SK-MEL-5 (cell line): Measurements from ENCODE around the gene NANOS2. TPM values are rescaled to one million over a fixed set of nuclear protein-coding genes. Genes with fewer than 3 reads are reported as not detected.

Source experiments
- DNase-seq: peaks from one replicate; pipeline ENCODE4 v3.0.0-alpha.2; 2016; ENCODE audit warnings: low read depth, low spot score
- in situ Hi-C: cut with HindIII; loops from 2 replicates; pipeline ENCODE4 v1.10.0; 2016; ENCODE audit warnings: low sequenced_read_pairs, high pct_unique_total_duplicates, low pct_unique_long_range_greater_than_20kb
- total RNA-seq: library from RNA; depleted of rRNA; stranded (reverse); fragments of >200 nt; shearing (Covaris generic); gene quantifications from 2 replicates; pipeline ENCODE4 v1.2.3, GENCODE V29; 2014

The NANOS2 gene
- total RNA-seq, 1 experiment from 2014 or later: not detected

DNA sequence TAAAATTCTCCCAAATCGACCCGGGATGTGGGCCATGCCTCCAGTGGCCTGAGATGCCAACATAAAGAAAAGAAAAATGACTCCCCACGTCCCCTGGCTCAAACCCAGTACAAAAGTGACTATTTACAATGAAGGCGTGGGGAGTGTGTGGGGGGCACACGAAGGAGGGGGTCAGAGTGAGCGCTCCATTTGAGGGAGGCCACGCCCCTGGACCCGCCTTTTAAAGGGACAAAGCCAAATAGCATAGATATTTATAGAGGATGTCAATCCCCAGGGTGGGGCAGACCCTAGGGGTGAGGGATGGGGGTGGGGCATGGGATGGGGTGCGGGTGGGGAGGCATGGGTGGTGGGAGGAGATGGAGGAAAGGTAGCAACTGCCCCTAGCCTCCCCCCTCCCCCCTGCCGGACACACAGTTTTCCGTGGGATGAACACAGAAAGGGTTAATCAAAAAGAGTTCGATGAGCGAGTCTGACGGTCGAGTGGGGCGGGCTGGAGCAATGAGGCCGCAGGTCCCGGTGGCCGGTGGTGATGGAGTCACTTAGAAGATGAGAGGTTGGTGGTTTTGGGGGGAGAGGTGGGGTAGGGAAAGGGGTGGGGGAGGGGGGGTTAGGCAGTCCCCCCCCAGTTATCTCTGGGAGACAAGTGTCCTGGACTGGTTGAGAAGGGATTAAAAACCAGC lies 20.1 kb upstream of the NANOS2 start:
- DNase-seq: no peak
- in situ Hi-C loops: no loop called here

DNA sequence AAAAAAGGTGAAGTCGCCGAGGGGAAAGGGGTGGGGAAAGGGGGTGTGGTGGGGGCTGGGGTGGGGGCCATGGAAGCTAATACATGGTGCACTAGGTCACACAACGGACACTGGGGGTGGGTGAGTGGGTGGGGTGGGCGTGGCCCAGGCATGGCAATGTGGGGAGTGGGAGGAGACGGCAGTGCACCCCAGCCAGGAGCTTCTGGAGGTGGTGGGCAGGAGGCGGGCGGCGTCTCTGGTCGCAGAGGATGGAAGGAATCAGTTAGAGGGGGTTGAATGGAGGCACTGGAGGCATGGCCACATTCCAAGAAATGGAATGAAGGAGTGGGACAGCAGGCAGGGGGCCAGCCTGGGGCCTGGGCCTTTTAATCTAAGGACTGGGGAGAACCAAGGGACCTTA lies 19.2 kb upstream of the NANOS2 start:
- DNase-seq: no peak
- in situ Hi-C loops: no loop called here

DNA sequence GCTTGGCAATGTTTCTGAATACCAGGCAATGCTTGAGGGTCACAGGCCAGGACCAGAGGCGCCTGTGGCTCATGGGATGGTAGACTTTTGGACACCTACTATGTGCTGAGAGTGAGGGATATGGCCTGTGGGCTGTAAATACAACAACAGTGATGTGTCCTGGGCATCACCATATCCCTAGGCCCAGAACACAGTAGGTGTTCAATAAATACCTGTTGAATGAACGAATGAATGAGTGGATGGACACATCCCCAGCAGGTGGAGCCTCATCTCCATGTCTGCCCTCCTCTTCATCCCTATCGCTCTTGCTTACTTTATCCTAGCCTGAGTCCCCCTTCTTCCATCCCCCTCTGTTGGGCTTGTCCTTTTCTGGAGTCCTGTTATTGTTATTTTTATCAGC lies 16.5 kb upstream of the NANOS2 start:
- no peak for DNase-seq
- in situ Hi-C loops: no loop called here

DNA sequence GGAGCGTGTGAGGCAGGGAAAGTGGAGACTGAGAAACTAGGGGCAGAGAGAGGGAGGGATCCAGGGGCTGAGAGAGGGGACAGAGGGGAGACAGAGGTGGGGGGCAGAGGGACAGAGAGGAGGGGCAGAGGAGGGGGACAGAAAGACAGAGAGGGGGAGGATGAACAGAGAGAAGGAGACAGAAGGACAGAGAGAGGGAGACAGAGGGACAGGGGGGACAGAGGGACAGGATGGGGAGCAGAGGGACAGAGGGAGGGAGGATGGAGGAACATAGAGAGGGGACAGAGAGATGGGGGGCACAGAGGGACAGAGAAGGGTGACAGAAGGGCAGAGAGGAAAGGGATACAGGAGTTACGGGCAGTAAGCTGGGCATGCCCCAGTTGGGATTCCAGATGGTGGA lies 14.7 kb upstream of the NANOS2 start:
- in situ Hi-C loops: no loop called here
- DNase-seq: no peak

DNA sequence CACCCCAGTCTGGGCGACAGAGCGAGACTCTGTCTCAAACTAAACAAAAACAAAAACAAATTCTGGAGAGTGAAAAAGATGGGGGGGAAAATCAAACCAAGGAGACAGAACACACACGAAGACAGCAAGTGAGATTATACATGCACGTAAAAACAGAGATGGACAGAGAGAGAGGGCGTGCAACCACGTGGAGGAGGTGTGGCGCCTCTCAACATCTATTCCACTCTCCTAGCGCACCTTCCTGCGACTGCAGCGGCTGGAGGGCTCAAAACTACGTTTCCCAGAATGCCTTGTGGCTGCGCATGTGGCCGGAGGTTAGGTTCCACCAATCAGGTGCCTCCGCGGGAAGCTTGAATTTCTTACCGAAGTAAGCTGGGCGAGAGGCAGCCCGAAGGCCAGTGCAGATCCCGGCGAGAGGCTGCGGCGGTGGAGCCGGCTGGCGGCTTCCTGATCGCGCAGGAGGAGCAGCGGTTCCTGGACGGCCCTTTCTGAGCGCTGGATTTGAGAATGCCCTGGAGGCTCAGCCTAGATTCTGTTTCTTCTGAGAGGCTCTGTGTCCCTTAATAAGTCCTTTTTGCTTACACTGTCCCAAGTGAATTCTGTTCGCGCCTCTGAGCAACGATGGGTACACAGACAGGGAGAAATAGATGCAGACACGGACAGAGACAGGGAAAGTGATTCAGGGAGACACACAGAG lies 13.1 kb upstream of the NANOS2 start:
- DNase-seq: peak; percentile 96
- in situ Hi-C loops: no loop called here

DNA sequence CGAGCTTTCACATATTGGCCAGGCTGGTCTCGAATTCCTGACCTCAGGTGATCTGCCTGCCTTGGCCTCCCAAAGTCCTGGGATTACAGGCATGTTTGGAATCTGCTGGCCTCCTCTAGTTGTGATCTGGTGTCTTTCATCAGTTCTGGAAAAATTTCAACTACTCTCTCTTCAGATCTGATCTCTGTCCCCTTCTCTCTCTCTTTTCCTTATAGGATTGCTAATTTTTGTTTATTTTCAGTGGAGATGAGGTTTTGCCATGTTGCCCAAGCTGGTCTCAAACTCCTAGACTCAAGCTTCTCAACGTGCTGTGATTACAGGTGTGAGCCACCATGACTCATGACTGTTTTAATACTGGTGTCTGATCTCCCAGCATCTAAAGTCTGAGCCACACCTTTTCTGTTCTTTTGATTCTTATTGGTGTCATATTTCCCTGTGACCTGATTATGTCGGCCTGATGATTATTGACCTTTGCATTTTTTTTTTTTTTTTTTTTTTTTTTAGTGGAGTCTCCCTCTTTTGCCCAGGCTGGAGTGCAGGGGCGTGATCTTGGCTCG lies 10.4 kb upstream of the NANOS2 start:
- in situ Hi-C loops: no loop called here
- DNase-seq: no peak

DNA sequence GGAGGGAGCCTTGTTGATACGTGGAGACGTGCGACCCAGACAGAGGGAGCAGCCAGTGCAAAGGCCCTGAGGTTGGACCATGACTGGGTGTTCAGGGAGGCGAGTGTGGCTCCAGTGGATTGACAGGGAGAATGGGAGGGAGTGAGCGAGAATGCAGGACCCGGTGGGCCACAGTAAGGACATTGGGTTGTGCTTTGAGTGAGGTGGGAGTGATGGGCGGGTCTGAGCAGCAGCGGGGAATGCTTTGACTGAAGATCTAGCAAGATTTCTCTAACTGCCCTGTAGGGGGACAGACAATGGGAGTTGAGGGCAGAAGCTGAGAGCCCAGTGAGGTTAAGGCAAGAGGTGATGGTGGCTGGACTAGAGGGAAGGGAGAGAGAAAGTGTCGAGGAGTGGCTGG lies 7.7 kb upstream of the NANOS2 start:
- DNase-seq: peak; percentile 67
- in situ Hi-C loops: no loop called here

DNA sequence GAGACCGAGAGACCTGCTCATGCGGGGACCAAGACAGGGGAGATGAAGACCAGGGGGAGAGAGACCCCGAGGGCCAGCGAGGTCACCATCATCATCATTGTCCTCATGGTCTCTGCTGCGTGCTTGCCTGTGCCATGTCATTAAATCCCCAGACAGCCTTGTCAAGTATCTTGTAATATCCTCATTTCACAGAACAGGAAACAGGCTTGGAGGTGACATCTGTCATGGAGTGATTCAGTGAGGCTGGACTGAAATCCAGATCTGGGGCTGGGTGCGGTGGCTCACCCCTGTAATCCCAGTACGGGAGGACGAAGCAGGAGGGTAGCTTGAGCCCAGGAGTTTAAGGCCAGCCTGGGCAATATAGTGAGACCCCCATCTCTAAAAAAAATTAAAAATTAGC lies 5.9 kb upstream of the NANOS2 start:
- DNase-seq: no peak
- in situ Hi-C loops: no loop called here

DNA sequence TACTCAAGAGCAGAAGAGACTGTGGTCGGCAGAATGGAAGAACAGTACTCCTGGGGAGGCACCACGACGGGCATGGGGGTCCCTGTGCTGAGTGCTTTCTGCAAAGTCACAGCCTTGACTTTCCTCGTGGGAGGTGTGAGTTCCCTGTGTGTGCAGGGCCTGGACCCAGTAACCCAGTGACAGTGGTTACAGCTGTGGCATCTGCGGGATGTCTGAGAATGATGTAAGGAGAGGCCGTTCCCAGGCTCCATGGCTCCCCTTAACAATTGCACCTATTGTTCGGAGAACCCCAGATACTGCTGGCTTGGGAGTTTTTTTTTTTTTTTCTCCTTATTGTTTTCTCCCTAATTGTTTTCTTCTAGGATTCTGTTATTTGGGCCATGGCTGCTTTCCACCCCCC lies 5.1 kb upstream of the NANOS2 start:
- in situ Hi-C loops: no loop called here

DNA sequence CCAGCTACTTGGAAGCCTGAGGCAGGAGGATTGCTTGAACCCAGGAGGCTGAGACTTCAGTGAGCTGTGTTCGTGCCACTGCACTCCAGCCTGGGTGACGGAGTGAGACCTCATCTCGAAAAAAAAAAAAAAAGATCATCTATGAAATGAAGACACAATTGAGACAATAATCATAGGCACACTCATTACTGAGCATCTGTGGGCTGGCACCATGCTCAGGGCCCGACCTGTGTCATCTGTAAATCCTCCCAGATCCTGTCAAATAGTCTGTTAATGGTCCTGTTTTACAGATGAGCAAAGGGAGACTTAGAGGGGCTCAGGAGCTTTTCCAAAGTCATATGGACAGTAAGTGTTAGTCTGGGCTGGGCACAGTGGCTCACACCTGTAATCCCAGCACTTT lies 4.1 kb upstream of the NANOS2 start:
- in situ Hi-C loops: no loop called here
- no peak for DNase-seq

More for the DNA sequence above, 5.1 kb upstream of the NANOS2 start:
- DNase-seq: peak; percentile 65

DNA sequence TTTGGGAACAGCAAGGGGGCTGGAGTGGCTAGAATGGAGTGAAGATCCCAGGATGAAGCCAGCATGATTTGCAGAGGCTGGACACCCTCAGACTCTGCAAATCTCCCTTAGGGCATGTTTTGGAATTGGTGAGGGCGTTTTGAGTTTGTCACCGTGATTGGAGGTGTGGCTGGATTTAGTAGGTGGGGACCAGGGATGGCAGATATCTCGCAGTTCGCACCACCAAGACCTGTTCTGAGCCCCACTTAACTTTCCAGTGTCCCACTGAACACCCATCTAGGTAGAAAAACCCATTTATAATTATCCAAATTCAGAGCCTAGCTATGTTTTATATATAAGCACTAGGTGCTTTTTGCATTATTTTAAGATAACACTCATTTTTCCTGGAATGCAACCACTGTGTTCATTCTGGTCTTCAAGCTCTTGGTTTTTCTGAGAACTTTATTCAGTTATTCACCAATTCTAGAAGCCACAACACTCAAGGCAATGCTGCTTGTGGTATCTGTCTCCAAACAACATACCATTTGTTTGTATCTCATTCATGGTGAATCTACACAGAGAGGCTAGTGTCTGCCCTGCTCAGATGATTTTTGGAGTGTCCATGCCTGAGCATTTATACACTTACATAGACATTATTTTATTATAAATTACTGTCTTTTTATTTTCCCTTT lies 3.0 kb upstream of the NANOS2 start:
- DNase-seq: peak; percentile 93
- in situ Hi-C loops: no loop called here

DNA sequence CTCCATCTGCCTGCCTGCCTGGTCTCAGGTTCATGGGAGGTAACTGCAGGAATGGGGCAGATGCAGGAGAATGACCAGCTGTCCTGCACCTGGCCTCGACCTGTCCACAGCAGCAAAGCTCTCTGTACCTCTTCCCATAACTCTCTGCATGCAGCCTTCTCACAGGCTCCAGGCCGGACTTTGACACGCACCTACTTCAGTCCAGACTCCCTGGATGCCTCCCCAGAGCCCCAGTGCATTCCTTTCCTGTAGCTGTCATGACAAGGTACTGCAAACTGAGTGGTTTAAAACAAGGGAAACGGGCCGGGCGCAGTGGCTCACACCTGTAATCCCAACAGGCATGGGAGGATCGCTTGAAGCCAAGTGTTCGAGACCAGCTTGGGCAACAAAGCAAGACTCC lies 3.3 kb downstream of the NANOS2 start:
- in situ Hi-C loops: no loop called here

DNA sequence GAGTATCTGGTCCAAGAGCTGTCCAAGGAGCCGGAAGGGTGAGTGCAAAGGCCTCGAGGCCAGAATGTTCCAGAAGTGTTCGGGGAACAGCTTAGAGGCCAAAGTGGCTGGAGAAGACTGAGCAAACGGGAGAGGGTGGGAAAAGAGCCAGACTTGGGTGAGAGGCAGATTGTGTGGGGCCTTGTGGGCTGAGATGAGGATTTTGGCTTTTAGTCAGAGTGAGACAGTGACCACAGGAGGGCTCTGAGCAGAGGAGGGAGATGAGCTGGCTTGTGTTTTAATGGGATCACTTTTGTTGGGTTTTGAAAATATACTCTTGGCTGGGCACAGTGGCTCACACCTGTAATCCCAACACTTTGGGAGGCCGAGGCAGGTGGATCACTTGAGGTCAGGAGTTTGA lies 5.6 kb downstream of the NANOS2 start:
- in situ Hi-C loops: no loop called here
- no peak for DNase-seq

More for the DNA sequence above, 3.3 kb downstream of the NANOS2 start:
- DNase-seq: no peak

DNA sequence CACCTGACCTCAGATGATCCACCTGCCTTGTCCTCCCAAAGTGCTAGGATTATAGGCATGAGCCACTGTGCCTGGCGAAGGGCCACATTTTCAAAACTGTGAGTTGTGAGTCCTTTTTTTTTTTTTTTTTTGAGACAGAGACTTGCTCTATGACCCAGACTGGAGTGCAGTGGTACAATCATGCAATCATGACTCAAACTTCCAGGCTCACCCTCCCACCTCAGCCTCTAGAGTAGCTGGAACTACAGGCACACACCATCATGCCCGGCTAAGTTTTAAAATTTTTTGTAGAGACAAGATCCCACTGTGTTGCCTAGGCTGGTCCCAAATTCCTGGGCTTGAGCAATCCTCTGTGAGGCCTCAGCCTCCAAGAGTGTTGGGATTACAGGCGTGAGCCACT lies 8.4 kb downstream of the NANOS2 start:
- in situ Hi-C loops: no loop called here
- DNase-seq: no peak

DNA sequence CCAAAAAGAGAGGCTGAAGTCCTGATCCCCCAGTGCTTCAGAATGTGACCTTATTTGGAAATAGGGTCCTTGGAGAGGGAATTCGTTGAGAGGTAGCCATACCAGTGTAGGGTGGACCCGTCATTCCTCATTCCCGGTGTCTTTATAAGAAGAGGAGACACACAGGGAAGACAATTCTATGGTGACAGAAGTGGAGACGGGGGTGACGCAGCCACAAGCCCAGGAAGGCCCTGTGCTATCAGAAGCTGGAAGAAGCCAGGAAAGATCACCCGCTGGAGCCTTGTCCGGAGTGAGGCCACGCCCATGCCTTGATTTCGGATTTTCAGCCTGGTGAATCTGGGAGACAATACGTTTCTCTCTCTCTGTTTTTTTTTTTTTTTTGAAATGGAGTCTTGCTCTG lies 9.6 kb downstream of the NANOS2 start:
- no peak for DNase-seq
- in situ Hi-C loops: no loop called here

DNA sequence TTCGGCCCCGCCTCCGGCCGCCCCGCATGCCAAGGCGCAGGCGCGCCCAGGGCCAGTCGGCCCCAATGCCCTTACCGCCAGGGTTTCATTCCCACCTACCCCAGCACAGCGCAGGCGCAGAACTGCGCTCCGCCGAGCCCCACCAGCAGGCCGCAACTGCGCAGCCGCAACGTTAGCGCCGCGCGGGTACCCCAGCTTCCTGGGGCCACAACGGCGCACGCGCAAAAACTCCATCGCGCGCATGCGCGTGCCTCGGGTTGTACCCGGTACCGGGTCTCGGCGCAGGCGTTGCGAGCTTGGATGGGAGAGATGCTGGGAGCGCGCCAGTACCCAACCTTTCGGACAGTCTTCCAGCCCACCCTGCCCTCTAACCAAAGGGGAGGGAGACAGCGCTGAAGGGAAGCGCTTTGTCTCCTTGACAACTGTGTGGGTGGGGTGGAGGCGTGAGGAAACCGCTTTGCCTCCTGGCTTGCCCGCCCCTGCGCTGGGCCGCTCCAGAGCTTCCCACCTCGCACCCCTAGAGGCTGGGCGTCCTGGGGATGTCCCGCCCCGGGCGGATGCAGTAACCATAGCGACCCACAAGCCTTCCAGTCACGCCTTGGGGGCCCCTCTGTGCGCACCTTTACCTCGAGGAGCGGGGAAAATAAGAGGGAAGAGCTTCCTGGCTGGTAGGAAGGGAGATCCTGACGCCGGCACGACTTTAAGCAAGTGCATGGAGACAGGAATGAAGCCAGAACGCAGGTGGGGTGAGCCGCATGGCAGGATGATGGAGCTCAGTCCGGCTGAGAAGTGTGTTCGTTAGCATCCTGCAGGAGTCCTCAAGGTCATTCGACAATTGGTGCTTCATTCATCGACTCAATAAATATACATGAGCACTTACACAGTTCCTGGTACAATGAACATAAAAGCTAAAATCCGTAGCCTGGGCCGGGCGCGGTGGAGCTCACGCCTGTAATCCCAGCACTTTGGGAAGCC lies 11.6 kb downstream of the NANOS2 start:
- DNase-seq: peak; percentile 96
- in situ Hi-C loops: no loop called here

DNA sequence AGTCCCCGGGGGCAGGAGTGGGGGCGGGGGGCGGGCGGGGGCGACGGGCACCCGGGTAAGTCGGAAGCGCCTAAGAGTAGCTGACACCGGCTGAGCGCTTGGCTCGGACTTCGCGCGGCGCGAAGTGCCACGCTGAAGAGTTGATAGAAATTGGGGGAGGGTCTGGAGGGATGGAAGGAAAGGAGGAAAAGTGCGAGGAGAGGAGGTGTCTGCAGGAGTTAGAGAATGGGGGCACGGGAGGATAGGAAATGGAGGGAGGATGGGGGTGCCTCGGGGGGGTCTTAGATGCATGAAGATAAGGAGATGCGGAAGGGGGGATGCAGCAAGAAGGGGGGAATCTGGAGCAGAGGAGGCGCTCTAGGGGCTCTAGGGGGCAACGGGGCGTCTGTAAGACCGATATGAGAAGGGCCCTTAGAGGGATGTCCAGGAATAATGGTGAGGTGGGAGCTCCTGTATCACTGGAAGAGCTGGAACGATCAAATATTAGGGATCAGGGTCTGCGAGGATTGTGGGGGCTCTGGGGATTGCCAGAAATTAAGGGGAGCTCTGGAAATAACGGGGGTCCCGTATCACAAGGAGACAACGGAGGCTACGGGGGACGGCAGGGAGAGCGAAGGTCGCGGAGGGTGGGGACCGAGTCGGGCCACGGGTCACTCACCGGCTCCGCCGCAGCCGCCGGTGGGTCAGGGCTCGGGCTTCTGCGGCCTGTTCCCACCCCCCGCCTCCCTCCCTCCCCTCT lies 12.5 kb downstream of the NANOS2 start, which contains the start of gene MYPOP:
MYPOP (minus strand) TSS at position 702 of the 739 bp plus-strand sequence. CDS start 840 bp downstream, outside the sequence.
- in situ Hi-C loops: no loop called here
- no peak for DNase-seq
